Panc1 (cell line): ENCODE measurements around the gene ATP2B2. TPM values are rescaled to one million over a fixed set of nuclear protein-coding genes. Genes with fewer than 3 reads are reported as not detected.

Experiments
- ATAC-seq: fragments of 200-7000 bp; cut with Tn5 transposase; 2 replicates; pipeline ENCODE4 v1.9.1; 2020; ENCODE audit warnings: mild to moderate bottlenecking, moderate library complexity
- BruUV-seq: library from RNA; stranded (reverse); fragments of 400-500 nt; replicated peaks from 2 replicates; lab custom pipeline; 2021; lab: Mats Ljungman, UMichigan
- CTCF ChIA-PET: fragments of 300-600 bp; sonication (Branson Sonifier 250); formaldehyde crosslinking; loops from one replicate; lab custom pipeline; 2022; ENCODE audit warnings: antibody characterized with exemption; lab: Charles Lee
- POLR2A ChIA-PET: fragments of 300-600 bp; sonication (Branson Sonifier 250); formaldehyde crosslinking; loops from one replicate; lab custom pipeline; 2022; ENCODE audit warnings: antibody characterized with exemption; lab: Charles Lee
- DNase-seq: peaks from one replicate; pipeline ENCODE4 v3.0.0-alpha.2; 2010; ENCODE audit warnings: low read depth, low spot score
- H3K27ac ChIP-seq: 2 replicates; pipeline ENCODE4 v1.5.1; 2011; ENCODE audit warnings: mild to moderate bottlenecking, low read length, inconsistent platforms
- H3K27me3 ChIP-seq: fragments of 200-500 bp; sonication (Bioruptor generic); 2 replicates; pipeline ENCODE4 v1.6.0; 2014; ENCODE audit warnings: low read length, inconsistent platforms; ENCODE audit not compliant: control insufficient read depth, insufficient read depth
- H3K36me3 ChIP-seq: fragments of 200-500 bp; sonication (Bioruptor generic); 2 replicates; pipeline ENCODE4 v1.5.1; 2014; ENCODE audit warnings: inconsistent platforms, mild to moderate bottlenecking, low read length, moderate library complexity; ENCODE audit not compliant: control insufficient read depth, insufficient read depth
- H3K4me1 ChIP-seq: 2 replicates; pipeline ENCODE4 v1.5.1; 2011; ENCODE audit warnings: inconsistent platforms, mild to moderate bottlenecking, low read length, moderate library complexity; ENCODE audit not compliant: control insufficient read depth, insufficient read depth
- H3K4me3 ChIP-seq, 2 experiments: 2 replicates each; pipeline ENCODE4 v1.5.1; 2011 to 2012; ENCODE audit warnings: low read depth in 2 of 2, low read length in 2 of 2, mild to moderate bottlenecking in 2 of 2, inconsistent platforms in 1 of 2, moderate library complexity in 1 of 2
- H3K9me3 ChIP-seq: fragments of 200-500 bp; sonication (Bioruptor generic); 2 replicates; pipeline ENCODE4 v1.5.1; 2014; ENCODE audit warnings: low read depth, mild to moderate bottlenecking, inconsistent platforms, low read length, moderate library complexity; ENCODE audit not compliant: control insufficient read depth, insufficient read depth
- CTCF ChIP-seq: fragments of 450-650 bp; IDR thresholded peaks from 2 replicates; pipeline ENCODE4 v1.5.1; 2017; ENCODE audit warnings: mild to moderate bottlenecking
- POLR2AphosphoS5 ChIP-seq: IDR thresholded peaks from 2 replicates; pipeline ENCODE4 v1.6.1; 2012; ENCODE audit warnings: mild to moderate bottlenecking, low read depth, low read length, moderate library complexity
- REST ChIP-seq, 2 experiments: IDR thresholded peaks; 2 replicates each; pipeline ENCODE4 v1.6.1; 2011 to 2012; ENCODE audit warnings: low read depth in 2 of 2, control low read depth in 1 of 2, low read length in 1 of 2, mild to moderate bottlenecking in 1 of 2, moderate library complexity in 1 of 2; ENCODE audit not compliant: insufficient read depth in 1 of 2
- SIN3A ChIP-seq: IDR thresholded peaks from 2 replicates; pipeline ENCODE4 v1.6.1; 2012; ENCODE audit warnings: low read depth, mild to moderate bottlenecking, low read length, moderate library complexity, borderline replicate concordance; ENCODE audit not compliant: insufficient read depth
- TCF7L2 ChIP-seq: IDR thresholded peaks from 2 replicates; pipeline ENCODE4 v1.6.1; 2011; ENCODE audit warnings: mild to moderate bottlenecking, low read depth, low read length, inconsistent platforms
- in situ Hi-C: cut with HindIII; loops from 2 replicates; pipeline ENCODE4 v1.10.0; 2016; ENCODE audit warnings: low sequenced_read_pairs, low pct_unique_long_range_greater_than_20kb
- intact Hi-C: fragments of 100-400 bp; cut with micrococcal nuclease; formaldehyde crosslinking; loops from one replicate; pipeline ENCODE4 v1.10.0; 2022; ENCODE audit not compliant: unreplicated experiment
- total RNA-seq: library from RNA; stranded (reverse); gene quantifications from one replicate; pipeline ENCODE4 v1.2.1, GENCODE V29; 2021; ENCODE audit not compliant: unreplicated experiment

The ATP2B2 gene
- total RNA-seq, 1 experiment from 2014 or later, result not detected

GRCh38 chr3:10533737-10534023, 28.3 kb upstream of the ATP2B2 start:
- H3K27me3 ChIP-seq, result peaks cover 2% of the 10 kb centered on the region

GRCh38 chr3:10532939-10533736, 27.8 kb upstream of the ATP2B2 start:
- DNase-seq, result no peak
- no TSS peak for BruUV-seq
- Histone ChIP-seq H3K27me3 (peaks cover 2% of the 10 kb centered on the region), H3K9me3 (no peaks in the 10 kb centered on the region), H3K4me3 (no peak overlapping the region), H3K4me1 (no peaks in the 10 kb centered on the region), H3K27ac (no peak overlapping the region), H3K36me3 (no peaks in the 10 kb centered on the region)
- intact Hi-C loops, result no loop called here
- TF ChIP-seq REST (IDR thresholded peaks at IDR 0.05; ENCODE audit: insufficient read depth in 1 of 2, low read depth in 2 of 2, low read length in 1 of 2) (no peak), CTCF (no peak), POLR2AphosphoS5 (no peak), SIN3A (no peak), TCF7L2 (no peak)
- CTCF ChIA-PET, result no interaction called here
- ATAC-seq, result no peak
- in situ Hi-C loops, result no loop called here
- POLR2A ChIA-PET, result interaction anchor here (0.6 kb wide), 1 partner anchor 403 kb away, joined by 3 read pairs; no protein-coding TSS in a partner anchor

More at GRCh38 chr3:10533737-10534023, 28.3 kb upstream of the ATP2B2 start:
- no peak for ATAC-seq
- H3K9me3 ChIP-seq, result no peaks in the 10 kb centered on the region
- H3K4me3 ChIP-seq, result no peak overlapping the region
- POLR2A ChIA-PET, result no interaction called here
- H3K4me1 ChIP-seq, result no peaks in the 10 kb centered on the region
- CTCF ChIA-PET, result no interaction called here
- intact Hi-C loops (no loop called here), in situ Hi-C loops (no loop called here)
- H3K36me3 ChIP-seq, result no peaks in the 10 kb centered on the region
- DNase-seq, result no peak
- no peak for TF ChIP-seq CTCF
- no peak for TF ChIP-seq POLR2AphosphoS5
- TF ChIP-seq REST (IDR thresholded peaks at IDR 0.05; ENCODE audit: insufficient read depth in 1 of 2, low read depth in 2 of 2, low read length in 1 of 2), result no peak
- no peak for TF ChIP-seq SIN3A
- no peak for TF ChIP-seq TCF7L2
- BruUV-seq, result no TSS peak
- no peak overlapping the region for H3K27ac ChIP-seq
